ENCODE data around the gene SAPCD2. TPM values are rescaled to one million over a fixed set of nuclear protein-coding genes. Genes with fewer than 3 reads are reported as not detected.

Gene SAPCD2
- total RNA-seq, 6 experiments from 2014 or later = 0.05 to 0.43 (median 0.22) TPM; not detected in 1

- Histone ChIP-seq H3K4me3 (no peak overlapping the region), H3K27ac (no peak overlapping the region), H3K36me3 (peaks cover 0 to 29% (median 7%) of the 10 kb centered on the region in 4 donors), H3K9me3 (no peaks in the 10 kb centered on the region), H3K4me1 (no peaks in the 10 kb centered on the region), H3K27me3 (no peaks in the 10 kb centered on the region)
- WGBS (ENCODE audit: insufficient coverage, low coverage, low lambda C conversion rate, missing lambda C conversion rate) = no CpG with 5 or more reads among the region's 20 CpGs
- DNase-seq (no peak), ATAC-seq (peak in 1 of 4 donors; percentile 10)
- no peak for TF ChIP-seq CTCF (IDR thresholded peaks at IDR 0.05)
- no peak for TF ChIP-seq POLR2A (IDR thresholded peaks at IDR 0.05)
- intact Hi-C loops (cut with DNase I) = loop anchor here in 1 of 2 donors (10.0 kb wide), 1 partner anchor 297 kb away; no protein-coding TSS in a partner anchor
Observed at GRCh38 chr9:137097761-137098462, 27.6 kb upstream of the SAPCD2 start.

- Histone ChIP-seq H3K36me3 (peaks cover 0 to 29% (median 7%) of the 10 kb centered on the region in 4 donors), H3K9me3 (no peaks in the 10 kb centered on the region), H3K27ac (no peak overlapping the region), H3K4me3 (no peak overlapping the region), H3K4me1 (no peaks in the 10 kb centered on the region), H3K27me3 (no peaks in the 10 kb centered on the region)
- TF ChIP-seq POLR2A (IDR thresholded peaks at IDR 0.05) (no peak), CTCF (IDR thresholded peaks at IDR 0.05) (no peak)
- WGBS (ENCODE audit: insufficient coverage, low coverage, low lambda C conversion rate, missing lambda C conversion rate) = 93% methylated on average over 20 of the region's 31 CpGs
- ATAC-seq = no peak
- no peak for DNase-seq
- intact Hi-C loops (cut with DNase I) = loop anchor here in 1 of 2 donors (10.0 kb wide), 1 partner anchor 298 kb away; no protein-coding TSS in a partner anchor
Observed at GRCh38 chr9:137096785-137097546, 26.6 kb upstream of the SAPCD2 start.

- Histone ChIP-seq H3K27me3 (no peaks in the 10 kb centered on the region), H3K36me3 (peaks cover 0 to 20% (median 7%) of the 10 kb centered on the region in 4 donors), H3K27ac (no peak overlapping the region), H3K9me3 (no peaks in the 10 kb centered on the region), H3K4me1 (no peaks in the 10 kb centered on the region), H3K4me3 (no peak overlapping the region)
- intact Hi-C loops (cut with DNase I) = loop anchor here in 1 of 2 donors (10.0 kb wide), 1 partner anchor 299 kb away; no protein-coding TSS in a partner anchor
- WGBS (ENCODE audit: insufficient coverage, low coverage, low lambda C conversion rate, missing lambda C conversion rate) = 75% methylated on average over 20 of the region's 30 CpGs
- ATAC-seq (peak; percentile 45 to 51 (median 48)), DNase-seq (no peak)
- TF ChIP-seq CTCF (IDR thresholded peaks at IDR 0.05) (peak in 3 of 4 donors; percentile 8 to 16 (median 13)), POLR2A (IDR thresholded peaks at IDR 0.05) (no peak)
Observed at GRCh38 chr9:137095664-137096517, 25.5 kb upstream of the SAPCD2 start.

GRCh38 chr9:137089232-137089947 is 19.0 kb upstream of the SAPCD2 start:
- WGBS (ENCODE audit: insufficient coverage, low coverage, low lambda C conversion rate, missing lambda C conversion rate) = 63% methylated on average over 4 of the region's 11 CpGs
- DNase-seq = no peak
- Histone ChIP-seq H3K4me1 (peaks cover 0 to 14% (median 8%) of the 10 kb centered on the region in 4 donors), H3K4me3 (no peak overlapping the region), H3K27ac (no peak overlapping the region), H3K27me3 (no peaks in the 10 kb centered on the region), H3K36me3 (peaks cover 0 to 2% (median 0%) of the 10 kb centered on the region in 4 donors), H3K9me3 (no peaks in the 10 kb centered on the region)
- TF ChIP-seq POLR2A (IDR thresholded peaks at IDR 0.05) = no peak
- TF ChIP-seq CTCF (IDR thresholded peaks at IDR 0.05) = no peak
- no peak for ATAC-seq
- intact Hi-C loops (cut with DNase I) = no loop called here

Data from right lobe of liver (tissue), 6 donors.